ENCODE measurements around the gene CCDC85C. TPM values are rescaled to one million over a fixed set of nuclear protein-coding genes. Genes with fewer than 3 reads are reported as not detected.

Gene CCDC85C
- total RNA-seq, 2 experiments from 2014 or later, result 10.2 to 11.7 TPM

DNA sequence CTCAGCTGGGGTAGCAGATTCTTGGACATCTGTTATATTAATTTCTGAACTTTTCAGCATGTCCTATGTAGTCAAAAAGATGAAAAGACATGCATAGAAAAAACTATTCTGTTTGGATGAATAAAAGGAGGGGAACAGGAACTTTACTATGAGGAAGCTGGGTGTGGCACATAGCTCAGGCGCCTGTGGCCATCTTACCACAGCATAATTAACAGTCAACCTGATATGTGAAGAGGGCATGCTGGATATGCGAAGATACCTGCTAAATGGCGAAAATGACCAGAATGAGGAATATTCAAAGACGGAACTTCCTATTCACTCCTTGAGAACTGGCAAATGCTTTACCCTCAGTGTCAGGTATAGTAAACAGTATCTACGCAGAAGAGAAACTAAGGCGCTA, 141.8 kb downstream of the CCDC85C start:
- CTCF ChIA-PET, result interaction anchor here (1.0 kb wide), 1 partner anchor 142 kb away, joined by 4 read pairs; no protein-coding TSS in a partner anchor
- H3K4me1 Mint-ChIP-seq, result peaks cover 14% of the 10 kb centered on the region

DNA sequence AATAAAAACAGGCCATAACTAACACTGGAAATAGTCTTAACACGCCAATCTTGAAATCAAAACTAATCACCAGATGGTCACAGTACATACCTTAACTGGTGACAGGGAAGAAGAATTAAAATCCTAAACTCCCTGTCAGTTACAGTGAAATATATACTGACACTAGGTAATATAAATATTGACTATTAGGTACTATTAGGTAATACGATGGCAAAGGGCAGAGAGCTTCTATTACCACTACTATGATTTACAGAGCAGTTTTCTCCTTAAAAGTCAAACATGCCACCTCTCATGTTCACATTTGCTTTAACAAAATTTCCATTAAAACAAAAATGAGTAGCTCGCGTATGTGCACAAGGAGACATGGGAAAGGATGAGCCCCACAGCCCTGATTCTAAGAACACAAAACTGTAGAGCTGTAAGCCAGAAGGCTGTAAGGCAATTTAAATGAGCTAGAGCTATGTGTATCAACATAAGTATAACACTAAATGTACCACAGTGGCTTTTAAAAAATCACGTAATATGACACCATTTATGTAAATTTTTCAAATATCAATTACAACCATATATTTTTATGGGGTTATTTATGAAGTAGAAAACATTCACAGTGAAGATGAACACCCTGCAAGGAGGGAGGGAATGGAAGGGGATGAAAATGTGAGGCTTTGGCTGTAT, 142.5 kb downstream of the CCDC85C start:
- Mint-ChIP-seq H3K27ac (no peak overlapping the region), H3K4me1 (peaks cover 14% of the 10 kb centered on the region), H3K4me3 (no peak overlapping the region), H3K36me3 (ENCODE audit: low read depth) (peaks cover 52% of the 10 kb centered on the region), H3K27me3 (no peaks in the 10 kb centered on the region), H3K9me3 (no peaks in the 10 kb centered on the region)
- ChIA-PET POLR2A (interaction anchor here (1.1 to 3.2 kb wide), 3 partner anchors 20 to 25 kb away, joined by 3 to 11 read pairs (median 4); partner anchors contain the start of genes CCNK and SETD3), CTCF (interaction anchor here (1.0 to 1.5 kb wide), 3 partner anchors 25 to 142 kb away, joined by 3 to 4 read pairs (median 3); no protein-coding TSS in a partner anchor)
- DNase-seq, result no peak

More for the DNA sequence above, 141.8 kb downstream of the CCDC85C start:
- H3K4me3 Mint-ChIP-seq, result no peak overlapping the region
- no peak for DNase-seq
- no peak overlapping the region for H3K27ac Mint-ChIP-seq
- POLR2A ChIA-PET, result interaction anchor here (1.1 to 3.2 kb wide), 3 partner anchors 19 to 26 kb away, joined by 3 to 11 read pairs (median 4); partner anchors contain the start of genes CCNK and SETD3
- peaks cover 46% of the 10 kb centered on the region for H3K36me3 Mint-ChIP-seq (ENCODE audit: low read depth)
- no peaks in the 10 kb centered on the region for H3K27me3 Mint-ChIP-seq
- no peaks in the 10 kb centered on the region for H3K9me3 Mint-ChIP-seq

DNA sequence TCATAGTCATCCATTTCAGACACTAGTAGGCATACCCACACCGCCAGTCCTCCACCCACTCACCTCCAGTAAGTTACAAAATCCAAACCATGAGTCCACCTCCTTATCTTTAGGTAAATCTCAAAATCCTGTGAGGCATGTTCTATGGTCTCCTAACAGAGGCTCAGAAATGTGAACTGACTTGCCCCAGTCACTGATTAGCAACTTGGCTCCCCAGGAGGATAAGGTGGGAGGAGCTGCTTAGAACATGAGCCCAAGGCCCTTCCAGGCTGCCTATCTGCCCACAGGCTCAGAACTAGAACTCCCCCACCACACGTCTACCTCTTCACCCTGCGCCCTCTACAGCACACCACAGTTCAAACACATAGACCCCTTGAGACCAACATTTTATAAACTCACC, 143.2 kb downstream of the CCDC85C start:
- H3K36me3 Mint-ChIP-seq (ENCODE audit: low read depth), result peaks cover 54% of the 10 kb centered on the region
- no peak overlapping the region for H3K27ac Mint-ChIP-seq
- peaks cover 14% of the 10 kb centered on the region for H3K4me1 Mint-ChIP-seq
- no peaks in the 10 kb centered on the region for H3K27me3 Mint-ChIP-seq
- POLR2A ChIA-PET, result interaction anchor here (1.1 to 3.2 kb wide), 2 partner anchors 21 kb away, joined by 3 to 11 read pairs; partner anchors contain the start of genes CCNK and SETD3
- no peak overlapping the region for H3K4me3 Mint-ChIP-seq
- CTCF ChIA-PET, result interaction anchor here (1.1 to 1.5 kb wide), 2 partner anchors 24 to 27 kb away, joined by 3 read pairs; no protein-coding TSS in a partner anchor
- H3K9me3 Mint-ChIP-seq, result no peaks in the 10 kb centered on the region
- DNase-seq, result no peak

DNA sequence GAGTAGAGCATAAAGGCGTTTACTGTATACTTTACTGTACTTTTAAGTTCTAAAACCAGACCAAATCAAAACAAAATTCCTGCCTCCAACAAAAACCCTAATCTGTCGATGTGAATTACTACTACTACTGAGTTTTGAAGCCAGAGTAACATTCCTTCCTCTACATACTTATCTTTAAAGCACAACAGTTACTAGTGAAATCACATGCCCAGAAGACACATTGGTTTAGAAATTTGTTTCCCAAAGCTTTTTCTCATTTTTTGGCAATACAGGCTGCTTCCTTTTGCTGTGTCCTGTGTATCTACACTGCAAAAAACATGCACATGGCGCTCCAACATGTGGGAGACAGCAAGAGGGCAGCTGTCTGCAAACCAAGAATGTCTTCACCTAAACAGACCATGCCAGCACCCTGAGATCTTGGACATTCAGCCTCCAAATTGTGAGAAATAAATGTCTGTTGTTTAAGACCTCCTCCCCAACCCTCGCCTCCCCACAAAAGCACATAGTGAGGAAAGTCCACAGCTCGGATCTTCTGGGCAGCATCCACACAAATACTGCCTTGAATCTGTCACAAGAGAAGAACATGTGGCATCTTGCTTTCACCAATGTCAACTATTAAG, 144.4 kb downstream of the CCDC85C start:
- CTCF ChIA-PET, result interaction anchor here (1.5 kb wide), 1 partner anchor 23 kb away, joined by 3 read pairs; no protein-coding TSS in a partner anchor
- H3K27me3 Mint-ChIP-seq, result no peaks in the 10 kb centered on the region
- no peaks in the 10 kb centered on the region for H3K9me3 Mint-ChIP-seq

DNA sequence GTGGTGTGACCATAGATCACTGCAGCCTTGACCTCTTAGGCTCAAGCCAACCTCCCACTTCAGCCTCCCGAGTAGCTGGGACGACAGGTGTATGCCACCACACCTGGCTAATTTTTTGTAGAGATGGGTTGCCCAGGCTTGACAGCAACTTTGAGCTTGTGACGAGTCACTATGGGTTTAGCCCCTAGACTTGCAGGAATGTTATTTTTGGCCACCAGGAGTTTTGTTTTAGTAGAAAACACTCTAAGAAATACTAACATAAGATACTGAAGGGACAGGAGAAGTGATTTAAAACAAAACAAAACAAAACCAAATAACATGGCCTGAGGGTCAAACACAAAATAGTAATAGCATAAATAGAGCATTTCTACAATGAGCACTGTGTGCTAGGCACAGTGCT, 149.8 kb downstream of the CCDC85C start:
- Mint-ChIP-seq H3K9me3 (no peaks in the 10 kb centered on the region), H3K4me3 (no peak overlapping the region), H3K27me3 (no peaks in the 10 kb centered on the region), H3K27ac (no peak overlapping the region), H3K4me1 (peaks cover 4% of the 10 kb centered on the region), H3K36me3 (ENCODE audit: low read depth) (peaks cover 46% of the 10 kb centered on the region)
- ChIA-PET CTCF (interaction anchor here (0.7 kb wide), 1 partner anchor 101 kb away, joined by 3 read pairs; no protein-coding TSS in a partner anchor), POLR2A (no interaction called here)
- DNase-seq, result no peak

More for the DNA sequence above, 144.4 kb downstream of the CCDC85C start:
- Mint-ChIP-seq H3K27ac (no peak overlapping the region), H3K36me3 (ENCODE audit: low read depth) (peaks cover 54% of the 10 kb centered on the region), H3K4me1 (peaks cover 14% of the 10 kb centered on the region), H3K4me3 (no peak overlapping the region)
- POLR2A ChIA-PET, result interaction anchor here (1.1 kb wide), 1 partner anchor 21 kb away, joined by 5 read pairs; the partner anchor contains the start of genes CCNK and SETD3
- no peak for DNase-seq

DNA sequence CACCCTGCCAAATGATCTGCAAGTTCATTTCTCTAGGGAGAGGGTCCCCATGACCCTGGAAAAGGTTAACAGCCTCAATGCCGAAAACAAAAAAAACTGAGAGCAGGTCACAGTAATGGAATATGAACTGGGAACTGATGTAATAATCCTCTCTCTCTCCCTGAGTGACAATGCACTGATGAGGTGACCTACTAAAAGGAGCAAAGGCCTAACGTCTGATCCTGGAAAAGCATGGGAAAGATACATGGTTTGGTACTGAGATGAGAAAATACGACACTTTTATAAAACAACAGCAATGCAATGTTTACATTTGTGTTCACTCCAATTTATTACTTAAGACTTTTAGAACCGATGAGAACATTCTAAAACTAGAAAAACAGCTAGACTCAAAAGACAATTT, 151.0 kb downstream of the CCDC85C start:
- Mint-ChIP-seq H3K36me3 (ENCODE audit: low read depth) (peaks cover 46% of the 10 kb centered on the region), H3K9me3 (no peaks in the 10 kb centered on the region), H3K27me3 (no peaks in the 10 kb centered on the region), H3K4me3 (no peak overlapping the region), H3K27ac (no peak overlapping the region), H3K4me1 (peaks cover 10% of the 10 kb centered on the region)
- DNase-seq, result no peak
- CTCF ChIA-PET, result interaction anchor here (0.8 kb wide), 1 partner anchor 133 kb away, joined by 3 read pairs; no protein-coding TSS in a partner anchor
- POLR2A ChIA-PET, result no interaction called here

DNA sequence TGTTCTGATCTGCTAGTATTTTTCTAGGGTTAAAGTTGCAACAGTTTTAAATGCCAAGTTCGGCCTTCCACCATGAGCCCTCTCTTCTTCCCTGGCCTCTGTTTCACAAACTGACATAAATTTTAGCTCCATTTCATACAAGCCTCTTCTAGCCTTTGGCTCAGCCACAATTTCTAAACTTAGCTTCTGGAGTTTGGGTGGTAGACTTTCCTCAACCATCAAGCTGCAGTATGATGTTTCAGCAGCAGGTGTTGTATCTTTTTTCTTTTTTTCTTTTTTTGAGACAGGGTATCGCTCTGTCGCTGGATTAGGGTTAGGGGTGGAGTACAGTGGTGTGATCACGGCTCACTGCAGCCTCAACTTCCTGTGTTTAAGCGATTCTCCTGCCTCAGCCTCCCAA, 152.8 kb downstream of the CCDC85C start:
- peaks cover 14% of the 10 kb centered on the region for H3K4me1 Mint-ChIP-seq
- ChIA-PET CTCF (interaction anchor here (1.9 to 2.1 kb wide), 2 partner anchors 59 to 131 kb away, joined by 4 to 5 read pairs; no protein-coding TSS in a partner anchor), POLR2A (interaction anchor here (0.8 to 0.9 kb wide), 2 partner anchors 13 to 17 kb away, joined by 3 to 4 read pairs; no protein-coding TSS in a partner anchor)
- H3K36me3 Mint-ChIP-seq (ENCODE audit: low read depth), result peaks cover 47% of the 10 kb centered on the region
- no peak overlapping the region for H3K4me3 Mint-ChIP-seq
- H3K27me3 Mint-ChIP-seq, result no peaks in the 10 kb centered on the region
- no peaks in the 10 kb centered on the region for H3K9me3 Mint-ChIP-seq
- no peak for DNase-seq
- H3K27ac Mint-ChIP-seq, result no peak overlapping the region

DNA sequence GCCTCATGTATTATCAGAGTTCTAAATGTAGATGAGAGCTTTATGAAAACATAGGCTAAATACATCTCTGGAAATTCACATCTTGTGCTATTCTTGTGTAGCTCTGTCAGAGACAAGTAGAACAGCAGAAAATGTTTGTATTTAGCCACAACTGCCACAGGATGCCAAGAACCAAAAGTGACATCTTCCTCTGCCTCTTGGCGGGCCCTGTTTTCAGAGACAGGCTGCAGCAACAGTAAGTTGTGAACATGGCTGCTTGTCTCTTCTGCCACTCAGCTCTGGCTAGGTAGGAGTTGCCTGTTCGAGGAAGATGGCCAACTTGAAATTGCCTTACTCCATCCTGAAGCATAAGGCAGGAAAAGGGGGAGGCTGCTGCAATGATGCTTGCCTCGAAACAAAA, 153.7 kb downstream of the CCDC85C start:
- H3K36me3 Mint-ChIP-seq (ENCODE audit: low read depth), result peaks cover 52% of the 10 kb centered on the region

More for the DNA sequence above, 153.7 kb downstream of the CCDC85C start:
- Mint-ChIP-seq H3K27ac (peak overlapping the region; percentile 4), H3K9me3 (no peaks in the 10 kb centered on the region), H3K4me3 (no peak overlapping the region), H3K4me1 (peaks cover 14% of the 10 kb centered on the region), H3K27me3 (no peaks in the 10 kb centered on the region)
- POLR2A ChIA-PET, result no interaction called here
- no peak for DNase-seq
- CTCF ChIA-PET, result interaction anchor here (1.9 to 2.1 kb wide), 2 partner anchors 58 to 130 kb away, joined by 4 to 5 read pairs; no protein-coding TSS in a partner anchor

Other genes starting within 250 kb of the CCDC85C start
- gene SETD3, start 123.3 kb downstream of the CCDC85C start, total RNA-seq, result 10 to 100 TPM; 63.8 to 66.3 TPM
- 10 to 100 TPM; 79.2 to 83.7 TPM for gene CCNK, start 122.8 kb downstream of the CCDC85C start, total RNA-seq
- gene HHIPL1, start 40.9 kb upstream of the CCDC85C start, total RNA-seq, result under 1 TPM; 0.08 to 0.10 TPM
- under 1 TPM; 0.13 to 0.23 TPM for gene CYP46A1, start 80.1 kb upstream of the CCDC85C start, total RNA-seq
- not detected for gene EML1, start 189.2 kb upstream of the CCDC85C start, total RNA-seq

All from activated CD4-positive, alpha-beta memory T cell treated with anti-CD3 and anti-CD28 coated beads, Interleukin-2, amount 10 ng/mL, durations not matched to agents 7 days and 5 days (primary cell).